NCI-H2171 (cell line): ENCODE results near the gene ECM2.

ENCODE experiments used
- DNase-seq: peaks from one replicate; lab custom pipeline; 2025; lab: John Stamatoyannopoulos, UW

ECM2 gene

GRCh38 chr9:92467041-92467440 lies 68.7 kb downstream of the ECM2 start:
- no peak for DNase-seq

GRCh38 chr9:92463984-92464383 lies 71.8 kb downstream of the ECM2 start:
- DNase-seq = no peak

GRCh38 chr9:92463387-92463786 lies 72.4 kb downstream of the ECM2 start:
- DNase-seq = no peak

- no peak for DNase-seq
Observed at GRCh38 chr9:92457576-92457975, 78.2 kb downstream of the ECM2 start.

GRCh38 chr9:92455217-92455616 lies 80.6 kb downstream of the ECM2 start:
- DNase-seq = no peak

- DNase-seq = no peak
Observed at GRCh38 chr9:92446536-92446935, 89.3 kb downstream of the ECM2 start.
